MM.1S (cell line): Measurements from ENCODE around the gene RNF112.

Source experiments
- EZH2 ChIP-seq: fragments of 300-600 bp; sonication (generic); optimal IDR thresholded peaks from 2 replicates; pipeline ENCODE3; 2017; ENCODE audit warnings: low read depth, mild to moderate bottlenecking, antibody characterized with exemption, low read length, mixed read lengths
- EZH2phosphoT487 ChIP-seq: fragments of 300-600 bp; sonication (generic); IDR thresholded peaks from 2 replicates; pipeline ENCODE4 v1.6.1; 2018; ENCODE audit warnings: antibody characterized with exemption, low read length
- TF ChIP-seq, protein P1 (sequence below): fragments of 300-600 bp; sonication (generic); IDR thresholded peaks from 2 replicates; pipeline ENCODE4 v1.5.1; 2016; ENCODE audit warnings: antibody characterized with exemption, low read length, mixed read lengths

DNA sequence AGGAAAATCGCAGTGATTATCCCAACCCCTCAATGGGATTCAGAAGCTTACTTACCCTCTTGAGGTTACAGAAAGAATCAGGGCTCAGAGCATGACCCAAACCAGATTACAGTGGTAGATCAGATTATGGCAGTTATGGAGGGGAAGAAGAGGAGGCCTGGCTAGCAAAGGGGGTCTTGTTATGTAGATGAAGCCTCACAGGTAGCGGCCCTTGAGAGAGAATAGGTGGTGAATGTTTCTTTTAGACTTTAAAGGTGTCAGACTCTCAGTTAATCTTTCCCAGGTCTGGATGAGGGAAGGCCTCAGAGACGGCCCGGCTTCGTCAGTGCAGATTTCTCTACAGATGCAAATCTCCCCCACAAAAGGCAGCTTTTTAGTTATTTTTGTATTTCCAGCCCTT is 15.6 kb downstream of the RNF112 start:
- TF ChIP-seq, protein P1, sequence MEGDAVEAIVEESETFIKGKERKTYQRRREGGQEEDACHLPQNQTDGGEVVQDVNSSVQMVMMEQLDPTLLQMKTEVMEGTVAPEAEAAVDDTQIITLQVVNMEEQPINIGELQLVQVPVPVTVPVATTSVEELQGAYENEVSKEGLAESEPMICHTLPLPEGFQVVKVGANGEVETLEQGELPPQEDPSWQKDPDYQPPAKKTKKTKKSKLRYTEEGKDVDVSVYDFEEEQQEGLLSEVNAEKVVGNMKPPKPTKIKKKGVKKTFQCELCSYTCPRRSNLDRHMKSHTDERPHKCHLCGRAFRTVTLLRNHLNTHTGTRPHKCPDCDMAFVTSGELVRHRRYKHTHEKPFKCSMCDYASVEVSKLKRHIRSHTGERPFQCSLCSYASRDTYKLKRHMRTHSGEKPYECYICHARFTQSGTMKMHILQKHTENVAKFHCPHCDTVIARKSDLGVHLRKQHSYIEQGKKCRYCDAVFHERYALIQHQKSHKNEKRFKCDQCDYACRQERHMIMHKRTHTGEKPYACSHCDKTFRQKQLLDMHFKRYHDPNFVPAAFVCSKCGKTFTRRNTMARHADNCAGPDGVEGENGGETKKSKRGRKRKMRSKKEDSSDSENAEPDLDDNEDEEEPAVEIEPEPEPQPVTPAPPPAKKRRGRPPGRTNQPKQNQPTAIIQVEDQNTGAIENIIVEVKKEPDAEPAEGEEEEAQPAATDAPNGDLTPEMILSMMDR = no peak
- TF ChIP-seq EZH2phosphoT487 (no peak), EZH2 (no peak)
